C4-2B (cell line): ENCODE results near the gene MEN1.

Source experiments
- CTCF ChIP-seq: fragments of 450-650 bp; conservative IDR thresholded peaks from 2 replicates; pipeline ENCODE4 v1.5.1; 2017; ENCODE audit warnings: mild to moderate bottlenecking
- ZFX ChIP-seq: fragments of 450-650 bp; IDR thresholded peaks from 2 replicates; pipeline ENCODE4 v1.6.1; 2017

GRCh38 chr11:64835616-64836447 is 25.5 kb upstream of the MEN1 start:
- TF ChIP-seq CTCF, result no peak
- no peak for TF ChIP-seq ZFX
